ENCODE data around the gene MANF.

DNA sequence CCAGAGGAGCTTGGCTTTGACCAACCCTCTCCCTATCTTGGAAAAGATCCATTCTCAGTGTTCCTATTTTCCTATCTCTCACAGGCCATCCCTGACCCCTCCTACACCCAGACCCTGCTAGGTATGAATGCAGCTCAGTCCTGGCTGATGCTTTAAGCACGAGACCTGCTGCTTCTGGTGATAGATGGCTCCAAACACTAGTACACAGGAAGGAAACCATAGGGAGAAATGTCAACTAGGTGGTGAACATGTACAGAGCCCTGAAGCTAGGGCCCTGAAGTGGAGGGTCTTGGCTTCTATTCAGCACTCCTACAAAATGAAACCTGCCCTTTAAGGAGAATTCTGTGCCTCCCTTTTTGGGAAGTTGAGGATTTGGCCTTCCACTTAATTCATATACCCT lies 47.4 kb upstream of the MANF start:
- TF ChIP-seq, protein P1, sequence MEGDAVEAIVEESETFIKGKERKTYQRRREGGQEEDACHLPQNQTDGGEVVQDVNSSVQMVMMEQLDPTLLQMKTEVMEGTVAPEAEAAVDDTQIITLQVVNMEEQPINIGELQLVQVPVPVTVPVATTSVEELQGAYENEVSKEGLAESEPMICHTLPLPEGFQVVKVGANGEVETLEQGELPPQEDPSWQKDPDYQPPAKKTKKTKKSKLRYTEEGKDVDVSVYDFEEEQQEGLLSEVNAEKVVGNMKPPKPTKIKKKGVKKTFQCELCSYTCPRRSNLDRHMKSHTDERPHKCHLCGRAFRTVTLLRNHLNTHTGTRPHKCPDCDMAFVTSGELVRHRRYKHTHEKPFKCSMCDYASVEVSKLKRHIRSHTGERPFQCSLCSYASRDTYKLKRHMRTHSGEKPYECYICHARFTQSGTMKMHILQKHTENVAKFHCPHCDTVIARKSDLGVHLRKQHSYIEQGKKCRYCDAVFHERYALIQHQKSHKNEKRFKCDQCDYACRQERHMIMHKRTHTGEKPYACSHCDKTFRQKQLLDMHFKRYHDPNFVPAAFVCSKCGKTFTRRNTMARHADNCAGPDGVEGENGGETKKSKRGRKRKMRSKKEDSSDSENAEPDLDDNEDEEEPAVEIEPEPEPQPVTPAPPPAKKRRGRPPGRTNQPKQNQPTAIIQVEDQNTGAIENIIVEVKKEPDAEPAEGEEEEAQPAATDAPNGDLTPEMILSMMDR (IDR thresholded peaks at IDR 0.05): no peak
- no peak for TF ChIP-seq POLR2A (IDR thresholded peaks at IDR 0.05)
